Fibroblast of skin of scalp (primary cell): ENCODE measurements around the gene CHRM1. TPM values are rescaled to one million over a fixed set of nuclear protein-coding genes. Genes with fewer than 3 reads are reported as not detected.
A peak's percentile ranks its signal among the peaks of the same experiment; 100 is the strongest.
"Not testable (repeated sequence)": the region's sequence is repeated elsewhere in the genome, so short reads cannot be mapped to it uniquely, and the experiment has no call there.

Experiments
- DNase-seq: peaks from one replicate; pipeline ENCODE4 v3.0.0-alpha.2; 2013
- polyA plus RNA-seq, 2 experiments: library from polyadenylated mRNA; unstranded; fragments of 120-200 nt; gene quantifications; one replicate each; pipeline ENCODE4 v1.2.1, GENCODE V29; 2013; ENCODE audit not compliant: insufficient read length in 2 of 2

The CHRM1 gene
- polyA plus RNA-seq (2013, experiment 1 of 2; ENCODE audit: insufficient read length) = not detected
- not detected for polyA plus RNA-seq (2013, experiment 2 of 2; ENCODE audit: insufficient read length)

- no peak for DNase-seq
These were observed at the start of gene CHRM1 for GRCh38 chr11:62921201-62921572. TSS of gene CHRM1 (minus strand) at chr11:62921363. CDS start at chr11:62911100, 10,263 bp downstream.

GRCh38 chr11:62965574-62965973, 44.4 kb upstream of the CHRM1 start:
- DNase-seq = no peak

GRCh38 chr11:62962391-62962790, 41.2 kb upstream of the CHRM1 start:
- DNase-seq = no peak

GRCh38 chr11:62961017-62961570, 39.9 kb upstream of the CHRM1 start:
- no peak for DNase-seq

GRCh38 chr11:62959422-62959980, 38.3 kb upstream of the CHRM1 start:
- DNase-seq = no peak

GRCh38 chr11:62958547-62959421, 37.6 kb upstream of the CHRM1 start:
- no peak for DNase-seq

- DNase-seq = no peak
These were observed 36.0 kb upstream of the CHRM1 start for GRCh38 chr11:62957147-62957546.

GRCh38 chr11:62954478-62954877, 33.3 kb upstream of the CHRM1 start:
- no peak for DNase-seq

GRCh38 chr11:62953811-62954210, 32.6 kb upstream of the CHRM1 start:
- no peak for DNase-seq

- no peak for DNase-seq
These were observed 27.7 kb upstream of the CHRM1 start for GRCh38 chr11:62948765-62949320.

GRCh38 chr11:62945538-62945937, 24.4 kb upstream of the CHRM1 start:
- DNase-seq = not testable (repeated sequence)

- not testable (repeated sequence) for DNase-seq
These were observed 16.4 kb upstream of the CHRM1 start for GRCh38 chr11:62937528-62937927.

GRCh38 chr11:62934496-62934785, 13.3 kb upstream of the CHRM1 start:
- no peak for DNase-seq

GRCh38 chr11:62933750-62934495, 12.8 kb upstream of the CHRM1 start:
- DNase-seq = no peak

GRCh38 chr11:62933285-62933684, 12.1 kb upstream of the CHRM1 start:
- no peak for DNase-seq

- peak; percentile 54 for DNase-seq
These were observed 10.5 kb upstream of the CHRM1 start for GRCh38 chr11:62931499-62932278.

GRCh38 chr11:62930666-62931065, 9.5 kb upstream of the CHRM1 start:
- DNase-seq = no peak

- no peak for DNase-seq
These were observed 9.0 kb upstream of the CHRM1 start for GRCh38 chr11:62930157-62930556.

GRCh38 chr11:62928011-62928410, 6.8 kb upstream of the CHRM1 start:
- no peak for DNase-seq

GRCh38 chr11:62926680-62927455, 5.7 kb upstream of the CHRM1 start:
- no peak for DNase-seq
